IgD-negative memory B cell (primary cell): ENCODE data around the gene ARFGAP1. TPM values are rescaled to one million over a fixed set of nuclear protein-coding genes. Genes with fewer than 3 reads are reported as not detected.
A peak's percentile ranks its signal among the peaks of the same experiment; 100 is the strongest.

Experiments used
- H3K27ac Mint-ChIP-seq, 3 donors: one replicate each; pipeline ENCODE4 v1.8.0; 2020 to 2022; ENCODE audit warnings: mild to moderate bottlenecking in 3 of 3, mixed read lengths in 3 of 3, moderate library complexity in 1 of 3
- H3K27me3 Mint-ChIP-seq: one replicate; pipeline ENCODE4 v1.8.0; 2021; ENCODE audit warnings: mixed read lengths
- H3K36me3 Mint-ChIP-seq: one replicate; pipeline ENCODE4 v1.8.0; 2020; ENCODE audit warnings: mild to moderate bottlenecking, mixed read lengths
- H3K4me1 Mint-ChIP-seq, 3 donors: one replicate each; pipeline ENCODE4 v1.8.0; 2020 to 2022; ENCODE audit warnings: mixed read lengths in 3 of 3, mild to moderate bottlenecking in 1 of 3
- H3K4me3 Mint-ChIP-seq, 4 donors: one replicate each; pipeline ENCODE4 v1.8.0; 2020 to 2022; ENCODE audit warnings: mild to moderate bottlenecking in 4 of 4, mixed read lengths in 4 of 4, moderate library complexity in 3 of 4
- H3K9me3 Mint-ChIP-seq, 3 donors: one replicate each; pipeline ENCODE4 v1.8.0; 2020 to 2021; ENCODE audit warnings: mixed read lengths in 3 of 3, mild to moderate bottlenecking in 1 of 3
- polyA plus RNA-seq: library from polyadenylated mRNA; unstranded; fragments of 300-500 nt; fragmentation: Illumina TruSeq; gene quantifications from one replicate; pipeline ENCODE4 v1.2.3, GENCODE V29; 2021

The ARFGAP1 gene
- polyA plus RNA-seq, 1 donor from 2014 or later = 12.2 TPM

GRCh38 chr20:63274381-63275228, 2.0 kb downstream of the ARFGAP1 start:
- peaks cover 1% of the 10 kb centered on the region for H3K27me3 Mint-ChIP-seq
- no peaks in the 10 kb centered on the region for H3K9me3 Mint-ChIP-seq
- peaks cover 13 to 22% (median 15%) of the 10 kb centered on the region in 3 donors for H3K4me1 Mint-ChIP-seq
- peaks cover 3% of the 10 kb centered on the region for H3K36me3 Mint-ChIP-seq
- peak overlapping the region in 1 of 3 donors; percentile 43 for H3K27ac Mint-ChIP-seq
- peak overlapping the region in 3 of 4 donors; percentile 41 to 72 (median 48) for H3K4me3 Mint-ChIP-seq

- Mint-ChIP-seq H3K9me3 (no peaks in the 10 kb centered on the region), H3K4me1 (peaks cover 13 to 22% (median 15%) of the 10 kb centered on the region in 3 donors), H3K4me3 (peak overlapping the region in 1 of 4 donors; percentile 72), H3K27me3 (no peaks in the 10 kb centered on the region), H3K27ac (no peak overlapping the region), H3K36me3 (peaks cover 3% of the 10 kb centered on the region)
Measured at GRCh38 chr20:63275825-63276224, 3.2 kb downstream of the ARFGAP1 start.

GRCh38 chr20:63276956-63277355, 4.3 kb downstream of the ARFGAP1 start:
- Mint-ChIP-seq H3K4me1 (peaks cover 8 to 16% (median 9%) of the 10 kb centered on the region in 3 donors), H3K36me3 (no peaks in the 10 kb centered on the region), H3K4me3 (peak overlapping the region in 1 of 4 donors; percentile 70), H3K27me3 (no peaks in the 10 kb centered on the region), H3K27ac (no peak overlapping the region), H3K9me3 (no peaks in the 10 kb centered on the region)

DNA sequence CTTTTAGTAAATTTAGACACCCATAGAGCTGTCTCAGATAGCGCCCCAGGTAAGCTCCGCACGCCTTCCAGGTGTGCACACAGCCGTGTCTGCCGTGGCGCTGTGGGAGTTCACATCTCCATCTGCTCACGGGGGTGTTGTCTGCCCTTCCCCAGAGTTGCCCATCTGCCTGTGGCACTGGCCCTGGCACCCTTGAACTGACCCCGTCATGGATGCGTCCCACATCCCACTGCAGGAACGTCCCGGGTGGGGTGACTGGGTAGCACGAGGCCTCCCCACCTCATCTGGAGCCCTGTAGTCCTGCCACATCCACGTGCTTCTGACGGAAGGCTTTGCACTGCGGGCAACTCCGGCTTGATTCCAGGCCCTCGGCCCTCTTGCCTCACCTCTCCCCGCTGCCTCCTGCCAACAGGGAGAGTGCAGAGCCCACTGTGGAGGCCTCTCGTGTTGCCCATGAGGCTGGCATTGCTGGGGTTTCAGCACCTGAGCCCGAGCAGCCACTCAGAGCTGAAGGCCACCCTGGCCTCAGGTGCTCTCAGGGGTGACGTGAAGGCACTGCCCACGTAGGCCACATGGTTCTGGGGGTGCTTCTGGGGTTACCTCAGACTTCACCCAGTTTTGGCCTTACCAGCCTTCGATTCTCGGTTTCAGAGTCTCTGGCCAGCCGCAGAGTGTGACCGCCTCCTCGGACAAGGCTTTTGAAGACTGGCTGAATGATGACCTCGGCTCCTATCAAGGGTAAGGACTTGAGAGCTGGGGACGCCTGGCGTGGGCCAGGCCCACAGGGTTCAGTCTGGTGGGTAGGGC, 5.1 kb downstream of the ARFGAP1 start:
- Mint-ChIP-seq H3K27me3 (no peaks in the 10 kb centered on the region), H3K4me3 (no peak overlapping the region), H3K27ac (peak overlapping the region in 1 of 3 donors; percentile 10), H3K4me1 (peaks cover 8 to 16% (median 9%) of the 10 kb centered on the region in 3 donors), H3K36me3 (no peaks in the 10 kb centered on the region), H3K9me3 (no peaks in the 10 kb centered on the region)

- no peaks in the 10 kb centered on the region for H3K36me3 Mint-ChIP-seq
- H3K4me1 Mint-ChIP-seq = peaks cover 4 to 13% (median 5%) of the 10 kb centered on the region in 3 donors
- H3K27me3 Mint-ChIP-seq = no peaks in the 10 kb centered on the region
- H3K9me3 Mint-ChIP-seq = no peaks in the 10 kb centered on the region
- H3K4me3 Mint-ChIP-seq = peak overlapping the region in 1 of 4 donors; percentile 28
- H3K27ac Mint-ChIP-seq = no peak overlapping the region
Measured at GRCh38 chr20:63278661-63279060, 6.0 kb downstream of the ARFGAP1 start.

- peak overlapping the region in 1 of 3 donors; percentile 35 for H3K27ac Mint-ChIP-seq
- no peaks in the 10 kb centered on the region for H3K9me3 Mint-ChIP-seq
- no peaks in the 10 kb centered on the region for H3K27me3 Mint-ChIP-seq
- no peak overlapping the region for H3K4me3 Mint-ChIP-seq
- H3K36me3 Mint-ChIP-seq = no peaks in the 10 kb centered on the region
- H3K4me1 Mint-ChIP-seq = peaks cover 0 to 5% (median 0%) of the 10 kb centered on the region in 3 donors
Measured at GRCh38 chr20:63279931-63280330, 7.3 kb downstream of the ARFGAP1 start.

DNA sequence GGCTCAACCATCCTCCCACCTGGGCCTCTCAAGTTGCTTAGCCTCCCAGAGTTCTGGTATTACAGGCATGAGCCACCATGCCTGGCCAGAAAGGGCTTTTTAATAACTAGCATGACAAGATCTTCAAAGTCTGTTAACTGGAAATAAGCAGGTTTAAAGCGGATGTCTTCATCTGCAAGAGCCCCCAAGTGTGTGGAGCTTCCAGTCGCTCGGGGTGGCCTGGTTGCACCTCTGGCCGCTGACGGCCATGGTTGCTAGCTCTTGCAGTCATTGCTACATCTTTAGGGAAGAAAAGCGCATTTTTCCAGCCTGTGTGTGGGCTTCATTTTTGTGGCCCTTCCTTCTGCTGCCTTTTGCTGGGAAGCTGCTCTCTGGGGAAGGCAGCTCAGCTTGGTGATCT, 7.8 kb downstream of the ARFGAP1 start:
- Mint-ChIP-seq H3K4me1 (peaks cover 0 to under 1% (median 0%) of the 10 kb centered on the region in 3 donors), H3K36me3 (no peaks in the 10 kb centered on the region), H3K9me3 (no peaks in the 10 kb centered on the region), H3K4me3 (peak overlapping the region in 1 of 4 donors; percentile 39), H3K27ac (peak overlapping the region in 1 of 3 donors; percentile 35), H3K27me3 (no peaks in the 10 kb centered on the region)

- Mint-ChIP-seq H3K4me1 (no peaks in the 10 kb centered on the region), H3K36me3 (no peaks in the 10 kb centered on the region), H3K9me3 (no peaks in the 10 kb centered on the region), H3K27me3 (no peaks in the 10 kb centered on the region), H3K4me3 (no peak overlapping the region), H3K27ac (no peak overlapping the region)
Measured at GRCh38 chr20:63280929-63281545, 8.4 kb downstream of the ARFGAP1 start.

DNA sequence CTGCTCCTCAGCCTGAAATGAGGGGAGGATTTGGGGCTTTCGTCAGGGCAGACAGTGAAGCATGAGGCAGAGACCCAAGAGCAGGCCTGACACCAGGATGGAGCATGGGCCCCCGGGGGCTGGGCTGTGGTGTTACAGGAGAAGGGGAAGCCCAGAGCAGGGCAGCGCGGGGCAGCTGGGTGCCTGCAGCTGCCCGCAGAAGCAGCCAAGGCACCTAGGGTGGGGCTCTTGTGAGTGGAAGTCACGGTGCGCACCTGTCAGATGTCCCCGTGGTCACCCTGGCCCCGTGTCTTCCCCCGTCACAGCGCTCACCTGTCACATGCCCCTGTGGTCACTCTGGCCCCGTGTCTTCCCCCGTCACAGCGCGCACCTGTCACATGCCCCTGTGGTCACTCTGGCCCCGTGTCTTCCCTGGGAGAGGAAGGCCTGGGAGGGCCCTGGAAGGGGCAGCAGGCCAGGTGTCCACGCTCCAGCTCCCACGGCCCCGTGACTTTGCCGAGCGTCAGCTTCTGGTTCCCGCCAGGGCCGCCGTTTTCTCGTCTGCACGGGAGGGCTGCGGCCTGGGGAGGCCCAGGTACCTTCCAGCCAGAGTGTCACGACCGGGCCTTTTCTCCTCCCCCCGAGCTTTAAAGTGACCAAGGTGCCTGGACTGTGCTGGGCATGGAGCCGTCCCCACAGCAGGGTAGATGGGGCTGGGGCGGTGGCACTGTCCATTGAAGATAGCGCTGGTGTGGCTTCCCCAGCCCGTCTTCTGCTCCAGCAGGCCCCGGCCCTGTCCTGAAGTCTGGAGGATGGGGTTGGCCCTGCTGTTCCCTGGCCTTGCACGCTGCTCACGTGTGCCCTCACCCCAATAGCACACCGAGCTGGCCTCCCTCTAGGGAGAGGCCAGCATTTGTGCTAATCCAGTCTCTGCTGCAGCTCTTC, 9.4 kb downstream of the ARFGAP1 start:
- no peak overlapping the region for H3K4me3 Mint-ChIP-seq
- no peaks in the 10 kb centered on the region for H3K4me1 Mint-ChIP-seq
- no peaks in the 10 kb centered on the region for H3K27me3 Mint-ChIP-seq
- H3K27ac Mint-ChIP-seq = no peak overlapping the region
- H3K9me3 Mint-ChIP-seq = no peaks in the 10 kb centered on the region
- no peaks in the 10 kb centered on the region for H3K36me3 Mint-ChIP-seq

- Mint-ChIP-seq H3K27ac (no peak overlapping the region), H3K4me1 (no peaks in the 10 kb centered on the region), H3K27me3 (no peaks in the 10 kb centered on the region), H3K36me3 (no peaks in the 10 kb centered on the region), H3K9me3 (no peaks in the 10 kb centered on the region), H3K4me3 (no peak overlapping the region)
Measured at GRCh38 chr20:63282946-63283345, 10.3 kb downstream of the ARFGAP1 start.

DNA sequence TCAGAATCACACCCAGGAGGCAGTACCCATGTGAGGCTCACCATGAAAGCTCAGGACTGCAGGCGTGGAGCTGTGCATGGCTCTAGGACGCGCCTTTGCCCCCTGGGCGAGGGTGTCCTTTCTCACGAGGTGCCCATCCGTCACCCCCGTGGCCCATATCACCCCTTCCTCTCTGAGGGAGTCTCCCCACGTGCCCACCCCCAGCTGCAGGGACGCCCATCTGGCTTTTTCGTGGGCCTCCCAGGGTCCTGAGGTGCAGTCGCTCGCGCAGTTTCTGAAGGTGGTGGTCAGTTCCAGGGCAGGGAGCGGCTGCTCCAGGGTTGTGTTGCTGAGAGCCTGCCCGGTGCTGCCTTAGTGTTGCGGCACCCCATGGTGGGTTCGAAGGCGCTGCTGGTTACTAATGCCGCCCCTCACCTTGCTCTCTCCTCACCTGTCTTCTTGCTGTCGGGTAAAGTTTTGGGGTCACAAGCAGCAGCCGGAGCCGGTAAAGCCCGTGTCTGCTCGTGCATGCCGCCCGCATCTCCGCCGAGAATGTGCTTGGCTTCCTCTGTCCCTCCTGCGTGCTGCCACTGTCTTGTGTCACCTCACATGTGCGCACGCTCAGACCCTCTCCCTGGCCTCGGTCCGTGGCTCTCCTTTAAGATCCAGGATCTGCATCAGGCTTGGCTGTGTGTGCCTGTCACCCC, 10.9 kb downstream of the ARFGAP1 start:
- Mint-ChIP-seq H3K36me3 (no peaks in the 10 kb centered on the region), H3K4me3 (peak overlapping the region in 2 of 4 donors; percentile 2 to 8), H3K27ac (no peak overlapping the region), H3K27me3 (no peaks in the 10 kb centered on the region), H3K4me1 (no peaks in the 10 kb centered on the region), H3K9me3 (no peaks in the 10 kb centered on the region)

GRCh38 chr20:63284083-63284440, 11.4 kb downstream of the ARFGAP1 start:
- no peaks in the 10 kb centered on the region for H3K4me1 Mint-ChIP-seq
- peak overlapping the region; percentile 2 to 67 (median 46) for H3K4me3 Mint-ChIP-seq
- no peak overlapping the region for H3K27ac Mint-ChIP-seq
- H3K9me3 Mint-ChIP-seq = no peaks in the 10 kb centered on the region
- no peaks in the 10 kb centered on the region for H3K27me3 Mint-ChIP-seq
- H3K36me3 Mint-ChIP-seq = no peaks in the 10 kb centered on the region

- Mint-ChIP-seq H3K9me3 (no peaks in the 10 kb centered on the region), H3K27ac (no peak overlapping the region), H3K36me3 (no peaks in the 10 kb centered on the region)
Measured at GRCh38 chr20:63284544-63284949, 11.9 kb downstream of the ARFGAP1 start.

More at GRCh38 chr20:63284544-63284949, 11.9 kb downstream of the ARFGAP1 start:
- Mint-ChIP-seq H3K4me3 (peak overlapping the region in 3 of 4 donors; percentile 41 to 63 (median 53)), H3K4me1 (no peaks in the 10 kb centered on the region), H3K27me3 (no peaks in the 10 kb centered on the region)
